HCT116 (cell line): ENCODE results near the gene LCN6. TPM values are rescaled to one million over a fixed set of nuclear protein-coding genes. Genes with fewer than 3 reads are reported as not detected.

ENCODE experiments used
- ATAC-seq: fragments of 200-7000 bp; cut with Tn5 transposase; 2 replicates; pipeline ENCODE4 v1.9.1; 2020; ENCODE audit warnings: mild to moderate bottlenecking, moderate library complexity
- BruUV-seq: library from RNA; stranded (reverse); fragments of 400-500 nt; replicated peaks from 2 replicates; lab custom pipeline; 2021; lab: Mats Ljungman, UMichigan
- CTCF ChIA-PET: fragments of 300-600 bp; sonication (Branson Sonifier 250); formaldehyde crosslinking; loops from one replicate; lab custom pipeline; 2021; ENCODE audit warnings: antibody characterized with exemption; lab: Charles Lee
- POLR2A ChIA-PET: fragments of 300-600, 350-600 bp; sonication (Branson Sonifier 250); formaldehyde crosslinking; loops from one replicate; lab custom pipeline; 2021; ENCODE audit warnings: antibody characterized with exemption; lab: Charles Lee
- RAD21 ChIA-PET, 2 experiments: fragments of 300-600 bp; sonication (Branson Sonifier 250); formaldehyde crosslinking; loops; one replicate each; lab custom pipeline; 2023; ENCODE audit warnings: low total read pairs in 2 of 2; ENCODE audit not compliant: uncharacterized antibody in 2 of 2, unreplicated experiment in 2 of 2, low non-redundant PET in 1 of 2; lab: Charles Lee
- DNase-seq: peaks from one replicate; pipeline ENCODE4 v3.0.0-alpha.2; 2010; ENCODE audit warnings: low read depth, low spot score
- H2AFZ ChIP-seq: fragments of 200-600 bp; shearing (Covaris generic), sonication (generic); 2 replicates; pipeline ENCODE4 v1.6.1; 2017; ENCODE audit warnings: low read depth, mixed run types, mixed read lengths, antibody characterized with exemption, low read length; ENCODE audit not compliant: poor library complexity, severe bottlenecking
- H3K27ac ChIP-seq: 2 replicates; pipeline ENCODE4 v1.5.1; 2012; ENCODE audit warnings: low read depth, low read length
- H3K27me3 ChIP-seq: fragments of 200-600 bp; sonication (generic); 2 replicates; pipeline ENCODE4 v1.6.1; 2016; ENCODE audit warnings: mixed run types, low read length, mixed read lengths; ENCODE audit not compliant: insufficient read depth
- H3K36me3 ChIP-seq, 2 experiments: fragments of 200-500 bp in 1 of 2; fragments of 200-600 bp in 1 of 2; sonication (Bioruptor generic) in 1 of 2; sonication (generic) in 1 of 2; 2 replicates each; pipeline versions ENCODE4 v1.5.1 to v1.6.1; 2014 to 2016; ENCODE audit warnings: low read length in 2 of 2, inconsistent platforms in 1 of 2, mixed read lengths in 1 of 2, mixed run types in 1 of 2; ENCODE audit not compliant: insufficient read depth in 2 of 2, control insufficient read depth in 1 of 2
- H3K4me1 ChIP-seq, 2 experiments: fragments of 200-600 bp in 1 of 2; sonication (generic) in 1 of 2; 2 replicates each; pipeline versions ENCODE4 v1.5.1 to v1.6.1; 2012 to 2017; ENCODE audit warnings: low read length in 2 of 2, inconsistent platforms in 1 of 2, mild to moderate bottlenecking in 1 of 2, mixed read lengths in 1 of 2, mixed run types in 1 of 2, moderate library complexity in 1 of 2; ENCODE audit not compliant: insufficient read depth in 2 of 2, control insufficient read depth in 1 of 2
- H3K4me2 ChIP-seq: fragments of 200-600 bp; sonication (generic); 2 replicates; pipeline ENCODE4 v1.6.1; 2017; ENCODE audit warnings: mixed run types, low read length, mixed read lengths
- H3K4me3 ChIP-seq, 2 experiments: fragments of 200-600 bp in 1 of 2; sonication (generic) in 1 of 2; replicated peaks in 1 of 2; 2 replicates each; pipeline ENCODE4 v1.5.1; 2011 to 2016; ENCODE audit warnings: low read length in 2 of 2, control low read depth in 1 of 2, low read depth in 1 of 2, mild to moderate bottlenecking in 1 of 2, mixed read lengths in 1 of 2, mixed run types in 1 of 2
- H3K79me2 ChIP-seq: fragments of 200-600 bp; sonication (generic); 2 replicates; pipeline ENCODE4 v1.6.1; 2017; ENCODE audit warnings: mild to moderate bottlenecking, mixed run types, low read length, moderate library complexity, mixed read lengths; ENCODE audit not compliant: insufficient read depth
- H3K9ac ChIP-seq: fragments of 200-600 bp; sonication (generic); 2 replicates; pipeline ENCODE4 v1.6.1; 2016; ENCODE audit warnings: low read length, mixed read lengths
- H3K9me2 ChIP-seq: fragments of 200-600 bp; sonication (generic), shearing (Covaris generic); 2 replicates; pipeline ENCODE4 v1.6.1; 2017; ENCODE audit warnings: mixed run types, mild to moderate bottlenecking, moderate library complexity; ENCODE audit not compliant: insufficient read depth
- H3K9me3 ChIP-seq, 2 experiments: fragments of 200-500 bp in 1 of 2; fragments of 200-600 bp in 1 of 2; sonication (Bioruptor generic) in 1 of 2; sonication (generic) in 1 of 2; 2 replicates each; pipeline ENCODE4 v1.6.1; 2014 to 2017; ENCODE audit warnings: low read length in 2 of 2, mixed read lengths in 2 of 2, inconsistent platforms in 1 of 2, low read depth in 1 of 2, mild to moderate bottlenecking in 1 of 2, mixed run types in 1 of 2, moderate library complexity in 1 of 2; ENCODE audit not compliant: control insufficient read depth in 1 of 2, insufficient read depth in 1 of 2
- H4K20me1 ChIP-seq: fragments of 200-600 bp; sonication (generic), shearing (Covaris generic); 2 replicates; pipeline ENCODE4 v1.6.1; 2017; ENCODE audit warnings: mixed run types, mild to moderate bottlenecking, moderate library complexity; ENCODE audit not compliant: insufficient read depth
- CTCF ChIP-seq, 3 experiments: fragments of 200-600 bp in 1 of 3; sonication (generic) in 1 of 3; IDR thresholded peaks in 2 of 3; conservative IDR thresholded peaks in 1 of 3; 2 replicates each; pipeline ENCODE4 v1.5.1; 2012 to 2017; ENCODE audit warnings: low read depth in 2 of 3, low read length in 2 of 3, antibody characterized with exemption in 1 of 3, borderline replicate concordance in 1 of 3, control low read depth in 1 of 3, mild to moderate bottlenecking in 1 of 3, mixed read lengths in 1 of 3, mixed run types in 1 of 3, moderate library complexity in 1 of 3; ENCODE audit not compliant: insufficient read depth in 1 of 3
- EGR1 ChIP-seq: IDR thresholded peaks from 2 replicates; pipeline ENCODE4 v1.6.1; 2012; ENCODE audit warnings: low read depth
- ELF1 ChIP-seq: IDR thresholded peaks from 2 replicates; pipeline ENCODE4 v1.6.1; 2012; ENCODE audit warnings: low read depth, borderline replicate concordance
- EZH2 ChIP-seq: fragments of 200-600 bp; sonication (generic); IDR thresholded peaks from 2 replicates; pipeline ENCODE4 v1.6.1; 2017; ENCODE audit warnings: antibody characterized with exemption, mixed run types
- FOSL1 ChIP-seq: IDR thresholded peaks from 2 replicates; pipeline ENCODE4 v1.6.1; 2012; ENCODE audit warnings: low read depth
- RAD21 ChIP-seq: IDR thresholded peaks from 2 replicates; pipeline ENCODE4 v1.6.1; 2012; ENCODE audit warnings: low read depth, mild to moderate bottlenecking
- REST ChIP-seq: IDR thresholded peaks from 2 replicates; pipeline ENCODE4 v1.6.1; 2012; ENCODE audit warnings: low read depth
- SRF ChIP-seq: IDR thresholded peaks from 2 replicates; pipeline ENCODE4 v1.6.1; 2012; ENCODE audit warnings: low read depth
- TCF7L2 ChIP-seq: IDR thresholded peaks from 2 replicates; pipeline ENCODE4 v1.7.0; 2011; ENCODE audit warnings: borderline replicate concordance, inconsistent platforms; ENCODE audit not compliant: insufficient read depth, insufficient read length; ENCODE audit errors: extremely low read depth
- ZFX ChIP-seq: fragments of 450-650 bp; IDR thresholded peaks from 2 replicates; pipeline ENCODE4 v1.6.1; 2017
- intact Hi-C: fragments of 100-400 bp; cut with micrococcal nuclease; formaldehyde crosslinking; loops from 2 replicates; pipeline ENCODE4 v1.10.0; 2022
- total RNA-seq: library from RNA; stranded (reverse); gene quantifications from one replicate; pipeline ENCODE4 v1.2.1, GENCODE V29; 2021; ENCODE audit not compliant: unreplicated experiment

The LCN6 gene
- total RNA-seq, 1 experiment from 2014 or later = not detected

- no peak overlapping the region for H3K4me3 ChIP-seq
- no peak for TF ChIP-seq REST
- TF ChIP-seq EZH2 = no peak
- TF ChIP-seq FOSL1 = no peak
- no peak for TF ChIP-seq ELF1
- TF ChIP-seq ZFX = no peak
- no peak for TF ChIP-seq TCF7L2
- no peak for TF ChIP-seq RAD21
- TF ChIP-seq EGR1 = no peak
- TF ChIP-seq CTCF (IDR thresholded peaks at IDR 0.05 in 2 of 3, conservative IDR thresholded peaks at IDR 0.05 in 1 of 3; ENCODE audit: borderline replicate concordance in 1 of 3, insufficient read depth in 1 of 3, low read depth in 2 of 3, low read length in 2 of 3) = no peak
- no peak for TF ChIP-seq SRF
- intact Hi-C loops = no loop called here
- H3K4me2 ChIP-seq = no peak overlapping the region
- ChIA-PET RAD21 (no interaction called here), POLR2A (no interaction called here), CTCF (no interaction called here)
- no peak overlapping the region for H2AFZ ChIP-seq
- no peak overlapping the region for H3K27ac ChIP-seq
- no peaks in the 10 kb centered on the region for H3K9me2 ChIP-seq
- H3K4me1 ChIP-seq = no peaks in the 10 kb centered on the region
- no peak overlapping the region for H3K9ac ChIP-seq
- no peaks in the 10 kb centered on the region for H3K36me3 ChIP-seq
- ATAC-seq (no peak), DNase-seq (no peak)
- no peaks in the 10 kb centered on the region for H4K20me1 ChIP-seq
- no peaks in the 10 kb centered on the region for H3K27me3 ChIP-seq
- H3K79me2 ChIP-seq = peaks cover 5% of the 10 kb centered on the region; the same call in 1 of the 2 replicates
- no TSS peak for BruUV-seq
- no peaks in the 10 kb centered on the region for H3K9me3 ChIP-seq
Observed at GRCh38 chr9:136734837-136735496, 13.4 kb downstream of the LCN6 start.
